A673 (cell line): ENCODE data around the gene BTRC. TPM values are rescaled to one million over a fixed set of nuclear protein-coding genes. Genes with fewer than 3 reads are reported as not detected.

Experiments used
- BruUV-seq: library from RNA; stranded (reverse); fragments of 400-500 nt; replicated peaks from 2 replicates; lab custom pipeline; 2021; lab: Mats Ljungman, UMichigan
- CTCF ChIA-PET: fragments of 300-600 bp; sonication (Branson Sonifier 250); formaldehyde crosslinking; loops from one replicate; lab custom pipeline; 2022; ENCODE audit warnings: antibody characterized with exemption; lab: Charles Lee
- POLR2A ChIA-PET: fragments of 300-600 bp; sonication (Branson Sonifier 250); formaldehyde crosslinking; loops from one replicate; lab custom pipeline; 2022; ENCODE audit warnings: antibody characterized with exemption; ENCODE audit not compliant: low non-redundant PET; lab: Charles Lee
- DNase-seq: peaks from one replicate; pipeline ENCODE4 v3.0.0-alpha.2; 2015; ENCODE audit warnings: low spot score
- H3K27ac ChIP-seq: fragments of 200-600 bp; sonication (generic); 2 replicates; pipeline ENCODE4 v1.5.1; 2016; ENCODE audit warnings: mixed run types, low read depth, mild to moderate bottlenecking, mixed read lengths, antibody characterized with exemption, low read length; ENCODE audit not compliant: poor library complexity, severe bottlenecking
- H3K27me3 ChIP-seq: fragments of 200-600 bp; sonication (generic); replicated peaks from 2 replicates; pipeline ENCODE4 v1.6.1; 2017; ENCODE audit warnings: mixed run types, low read depth, mild to moderate bottlenecking, mixed read lengths, antibody characterized with exemption, low read length; ENCODE audit not compliant: insufficient read depth, poor library complexity
- H3K36me3 ChIP-seq: fragments of 200-600 bp; sonication (generic); 2 replicates; pipeline ENCODE4 v1.6.1; 2016; ENCODE audit warnings: mixed run types, mild to moderate bottlenecking, mixed read lengths, antibody characterized with exemption, low read length; ENCODE audit not compliant: insufficient read depth, poor library complexity, severe bottlenecking
- H3K4me1 ChIP-seq: fragments of 200-600 bp; sonication (generic); 2 replicates; pipeline ENCODE4 v1.6.1; 2017; ENCODE audit warnings: mixed run types, mild to moderate bottlenecking, mixed read lengths, antibody characterized with exemption, low read length; ENCODE audit not compliant: insufficient read depth, poor library complexity, severe bottlenecking
- H3K4me3 ChIP-seq: fragments of 200-600 bp; sonication (generic); 2 replicates; pipeline ENCODE4 v1.5.1; 2016; ENCODE audit warnings: low read depth, mixed run types, mild to moderate bottlenecking, mixed read lengths, low read length; ENCODE audit not compliant: poor library complexity, severe bottlenecking
- H3K9me3 ChIP-seq: fragments of 200-600 bp; sonication (generic); 2 replicates; pipeline ENCODE4 v1.6.1; 2016; ENCODE audit warnings: mixed run types, low read depth, mild to moderate bottlenecking, mixed read lengths, antibody characterized with exemption, low read length; ENCODE audit not compliant: poor library complexity, severe bottlenecking
- EZH2 ChIP-seq: fragments of 200-600 bp; sonication (generic); IDR thresholded peaks from 2 replicates; pipeline ENCODE4 v1.6.1; 2017; ENCODE audit warnings: borderline replicate concordance, low read depth, mild to moderate bottlenecking, mixed read lengths, antibody characterized with exemption, low read length; ENCODE audit not compliant: poor library complexity, severe bottlenecking
- intact Hi-C: fragments of 100-400 bp; cut with micrococcal nuclease; formaldehyde crosslinking; loops from one replicate; pipeline ENCODE4 v1.10.0; 2022; ENCODE audit not compliant: unreplicated experiment
- total RNA-seq: library from RNA; stranded (reverse); gene quantifications from 2 replicates; pipeline ENCODE4 v1.2.3, GENCODE V29; 2021
- TF ChIP-seq, protein P1 (sequence below): fragments of 300-800, 200-600 bp; sonication (generic); conservative IDR thresholded peaks from 2 replicates; pipeline ENCODE4 v1.5.1; 2017; ENCODE audit warnings: low read depth, mild to moderate bottlenecking, antibody characterized with exemption, low read length, moderate library complexity, mixed read lengths

Gene BTRC
- total RNA-seq, 1 experiment from 2014 or later: 22.6 TPM

DNA sequence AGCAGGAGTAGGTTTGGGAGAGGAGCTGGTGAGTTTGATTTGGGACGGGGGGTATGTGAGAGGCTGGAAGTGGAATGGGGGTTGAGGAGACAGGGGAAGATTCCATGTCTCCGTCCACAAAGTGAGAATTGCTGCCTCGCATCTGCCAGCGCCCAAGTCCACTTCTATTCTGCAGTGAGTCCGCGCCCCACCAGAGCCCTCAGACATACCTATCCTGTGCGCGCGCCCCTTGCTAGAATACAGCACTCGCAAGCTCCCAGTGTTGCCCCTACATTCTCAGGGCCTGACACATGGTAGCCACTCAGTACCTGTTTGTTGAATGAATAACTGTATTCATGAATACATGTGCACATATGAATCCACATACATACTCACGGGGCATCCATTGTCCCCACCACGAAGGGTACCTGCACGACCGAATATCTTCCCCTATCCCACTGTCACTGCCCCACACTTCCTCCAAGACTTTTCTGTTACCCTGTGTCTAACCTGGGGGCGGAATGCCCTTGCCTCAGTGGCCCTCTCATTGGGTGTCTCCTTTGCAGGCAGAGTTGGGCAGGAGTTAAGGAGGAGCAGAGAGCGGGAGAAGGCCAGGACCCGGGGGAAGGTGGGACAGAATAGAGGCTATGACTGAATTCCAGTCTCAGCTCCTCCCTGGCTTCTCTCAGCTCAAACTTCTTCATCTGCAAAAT is 214.2 kb downstream of the BTRC start:
- no peak for TF ChIP-seq EZH2
- TF ChIP-seq, protein P1, sequence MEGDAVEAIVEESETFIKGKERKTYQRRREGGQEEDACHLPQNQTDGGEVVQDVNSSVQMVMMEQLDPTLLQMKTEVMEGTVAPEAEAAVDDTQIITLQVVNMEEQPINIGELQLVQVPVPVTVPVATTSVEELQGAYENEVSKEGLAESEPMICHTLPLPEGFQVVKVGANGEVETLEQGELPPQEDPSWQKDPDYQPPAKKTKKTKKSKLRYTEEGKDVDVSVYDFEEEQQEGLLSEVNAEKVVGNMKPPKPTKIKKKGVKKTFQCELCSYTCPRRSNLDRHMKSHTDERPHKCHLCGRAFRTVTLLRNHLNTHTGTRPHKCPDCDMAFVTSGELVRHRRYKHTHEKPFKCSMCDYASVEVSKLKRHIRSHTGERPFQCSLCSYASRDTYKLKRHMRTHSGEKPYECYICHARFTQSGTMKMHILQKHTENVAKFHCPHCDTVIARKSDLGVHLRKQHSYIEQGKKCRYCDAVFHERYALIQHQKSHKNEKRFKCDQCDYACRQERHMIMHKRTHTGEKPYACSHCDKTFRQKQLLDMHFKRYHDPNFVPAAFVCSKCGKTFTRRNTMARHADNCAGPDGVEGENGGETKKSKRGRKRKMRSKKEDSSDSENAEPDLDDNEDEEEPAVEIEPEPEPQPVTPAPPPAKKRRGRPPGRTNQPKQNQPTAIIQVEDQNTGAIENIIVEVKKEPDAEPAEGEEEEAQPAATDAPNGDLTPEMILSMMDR: no peak
- BruUV-seq: no TSS peak
- no peak overlapping the region for H3K4me3 ChIP-seq
- POLR2A ChIA-PET: no interaction called here
- CTCF ChIA-PET: interaction anchor here (0.6 kb wide), 1 partner anchor 47 kb away, joined by 5 read pairs; no protein-coding TSS in a partner anchor
- no peaks in the 10 kb centered on the region for H3K36me3 ChIP-seq
- H3K27me3 ChIP-seq: peaks cover 6% of the 10 kb centered on the region
- intact Hi-C loops: no loop called here
- H3K9me3 ChIP-seq: peaks cover 7% of the 10 kb centered on the region
- H3K27ac ChIP-seq: no peak overlapping the region
- DNase-seq: no peak
- H3K4me1 ChIP-seq: peaks cover 15% of the 10 kb centered on the region

DNA sequence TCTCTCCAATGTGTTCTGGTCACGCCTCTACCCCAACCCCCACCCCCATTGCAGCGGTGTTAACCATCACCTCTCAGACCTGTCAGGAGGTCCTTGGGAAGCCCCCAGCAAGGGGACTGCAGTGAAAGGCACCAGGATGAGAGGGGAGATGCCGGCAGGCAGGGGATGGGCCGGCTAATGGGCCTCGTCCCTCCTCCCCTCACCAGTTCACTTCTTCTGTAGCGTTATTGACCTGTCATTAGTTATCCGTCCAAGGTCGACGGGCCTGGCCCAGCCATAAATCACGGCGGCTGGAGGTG is 215.3 kb downstream of the BTRC start:
- intact Hi-C loops: no loop called here
- POLR2A ChIA-PET: no interaction called here

DNA sequence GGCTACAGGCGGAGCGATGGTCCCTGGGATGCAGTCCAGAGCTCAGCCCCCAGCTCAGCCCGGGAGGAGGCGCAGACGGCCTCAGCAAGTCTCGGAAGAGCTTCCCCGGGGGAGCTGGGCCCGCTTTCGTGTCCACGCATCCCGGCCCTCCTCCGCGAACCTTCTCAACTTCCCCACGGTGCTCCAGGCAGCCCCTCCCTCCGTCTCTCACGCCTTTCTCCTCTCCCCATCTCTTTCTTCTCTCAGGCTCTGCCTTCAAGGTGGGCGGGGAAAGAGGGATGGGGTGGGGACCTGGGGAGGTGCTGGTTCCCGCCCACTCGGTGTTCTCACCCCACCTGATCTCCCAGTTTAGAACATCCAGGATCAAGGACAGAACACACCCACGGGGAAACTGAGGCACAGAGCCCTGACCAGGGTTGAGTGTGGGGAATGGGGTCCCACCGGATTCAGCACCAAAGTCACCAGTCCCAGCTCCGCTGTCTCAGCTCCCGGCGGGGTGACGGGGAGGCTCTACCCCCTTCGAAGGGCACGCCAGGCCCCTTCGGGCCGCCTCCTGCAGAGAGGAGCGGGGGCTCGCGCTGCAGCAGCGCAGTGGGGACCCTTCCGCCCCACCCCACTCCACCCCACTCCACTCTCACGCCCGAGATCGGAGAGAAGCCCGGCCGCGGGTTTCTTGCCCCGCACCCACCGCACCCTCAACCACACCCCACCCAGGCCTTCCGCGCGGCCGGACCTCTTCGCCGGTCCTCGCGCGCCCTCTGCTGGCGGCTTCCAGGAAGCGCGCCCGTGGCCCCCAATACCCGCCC is 215.9 kb downstream of the BTRC start:
- peaks cover 27% of the 10 kb centered on the region for H3K4me1 ChIP-seq
- H3K27me3 ChIP-seq: peaks cover 6% of the 10 kb centered on the region
- peak overlapping the region; percentile 58 for H3K4me3 ChIP-seq
- peak; percentile 77 for DNase-seq
- H3K9me3 ChIP-seq: peaks cover 8% of the 10 kb centered on the region
- H3K27ac ChIP-seq: no peak overlapping the region
- no peaks in the 10 kb centered on the region for H3K36me3 ChIP-seq
- POLR2A ChIA-PET: no interaction called here
- intact Hi-C loops: loop anchor here (1.0 to 5.0 kb wide), 4 partner anchors 268 to 408 kb away; no protein-coding TSS in a partner anchor
- CTCF ChIA-PET: interaction anchor here (0.6 to 1.7 kb wide), 7 partner anchors 8 to 450 kb away, joined by 3 to 21 read pairs (median 5); no protein-coding TSS in a partner anchor
- no peak for TF ChIP-seq EZH2
- TF ChIP-seq, protein P1: peak; percentile 78
- BruUV-seq: no TSS peak

More for the DNA sequence above, 215.3 kb downstream of the BTRC start:
- Histone ChIP-seq H3K27me3 (peaks cover 6% of the 10 kb centered on the region), H3K27ac (no peak overlapping the region), H3K4me3 (peak overlapping the region; percentile 58), H3K36me3 (no peaks in the 10 kb centered on the region), H3K4me1 (peaks cover 21% of the 10 kb centered on the region), H3K9me3 (peaks cover 8% of the 10 kb centered on the region)
- no TSS peak for BruUV-seq
- DNase-seq: no peak
- TF ChIP-seq, protein P1: no peak
- TF ChIP-seq EZH2: no peak
- CTCF ChIA-PET: interaction anchor here (1.0 to 1.7 kb wide), 4 partner anchors 8 to 355 kb away, joined by 3 to 21 read pairs (median 4); no protein-coding TSS in a partner anchor
